ENCODE data around the gene KIF17. TPM values are rescaled to one million over a fixed set of nuclear protein-coding genes. Genes with fewer than 3 reads are reported as not detected.

KIF17 gene
- total and polyA plus RNA-seq, 2 of the 8 experiments (the other 6 are each of a cell fraction or from before 2014, with no cell fraction given), result 6.9 to 10.4 TPM

GRCh38 chr1:20626098-20626427 lies 91.7 kb downstream of the KIF17 start (continued):
- TF ChIP-seq PHF8 (conservative IDR thresholded peaks at IDR 0.05; ENCODE audit: low read depth, low read length), result no peak
- no peak for TF ChIP-seq SUZ12 (IDR thresholded peaks at IDR 0.05; ENCODE audit: low read length)
- no peak for TF ChIP-seq MAFK (IDR thresholded peaks at IDR 0.05; ENCODE audit: low read depth, low read length)
